ENCODE measurements around the gene JAK1.

DNA sequence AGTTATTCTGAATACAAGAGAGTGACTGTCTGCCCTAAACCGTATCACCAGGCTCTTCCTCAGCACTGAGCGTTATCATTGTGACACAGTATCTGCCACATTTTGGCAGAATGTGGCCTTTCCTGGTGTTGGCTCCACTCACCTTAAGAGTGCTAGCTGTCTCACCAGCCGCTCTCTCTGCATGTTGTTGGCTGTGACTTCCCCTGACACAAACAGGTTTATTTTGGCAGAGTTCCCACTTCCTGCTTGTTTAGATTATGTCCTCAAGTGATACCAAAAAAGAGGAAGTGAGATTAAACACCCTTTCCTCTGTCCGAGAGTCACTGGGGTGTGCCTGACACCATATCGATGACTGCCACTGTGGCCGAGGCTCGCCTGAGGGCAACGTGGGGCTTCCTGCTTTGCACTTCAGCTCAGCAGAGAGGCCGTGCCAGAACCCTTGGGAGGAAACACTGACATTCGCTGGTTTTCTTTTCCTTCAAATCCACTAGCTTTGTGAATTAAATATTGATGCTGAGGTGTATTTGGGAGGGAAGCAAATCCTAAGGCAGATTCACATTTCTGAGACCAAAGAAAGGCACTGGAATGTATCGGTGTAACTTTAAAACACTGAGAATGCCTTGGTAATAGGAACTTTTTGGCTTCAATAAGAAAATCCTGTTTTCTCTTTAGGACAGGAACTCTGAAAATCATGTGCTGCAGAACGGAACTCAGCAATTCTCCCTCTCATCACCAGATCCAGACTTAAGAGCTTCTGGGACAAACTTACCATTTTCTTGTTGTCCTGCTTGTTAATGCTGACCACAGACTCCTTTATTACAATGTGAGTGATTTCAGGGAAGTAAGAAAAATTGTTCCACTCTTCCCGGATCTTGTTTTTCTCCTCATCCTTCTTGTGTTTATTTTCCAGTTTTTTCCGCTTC is 102.1 kb downstream of the JAK1 start:
- TF ChIP-seq GATA2 (IDR thresholded peaks at IDR 0.05; ENCODE audit: low read depth, low read length) (no peak), GATA3 (IDR thresholded peaks at IDR 0.05; ENCODE audit: low read depth, low read length) (no peak)

All from SH-SY5Y (cell line).